K562 (cell line): Measurements from ENCODE around the gene RNF112. TPM values are rescaled to one million over a fixed set of nuclear protein-coding genes. Genes with fewer than 3 reads are reported as not detected.

Experiments used
- CBX2 ChIP-seq: fragments of 200-600 bp; sonication (generic); IDR thresholded peaks from one replicate; pipeline ENCODE4 v1.6.1; 2012; ENCODE audit warnings: mild to moderate bottlenecking, low read length, inconsistent platforms; ENCODE audit not compliant: insufficient read depth, poor library complexity, severe bottlenecking
- CXXC5 ChIP-seq: fragments of 250-450 bp; sonication (Bioruptor Pico); IDR thresholded peaks from 2 replicates; pipeline ENCODE4 v1.8.0; 2022; ENCODE audit warnings: inconsistent platforms, mild to moderate bottlenecking, moderate library complexity
- ESRRB ChIP-seq: fragments of 250-450 bp; sonication (Bioruptor Pico); IDR thresholded peaks from 2 replicates; pipeline ENCODE4 v1.5.0; 2020; ENCODE audit warnings: mild to moderate bottlenecking, moderate library complexity, borderline replicate concordance
- EWSR1 ChIP-seq: fragments of 450-650 bp; IDR thresholded peaks from 2 replicates; pipeline ENCODE4 v1.6.1; 2018; ENCODE audit warnings: borderline replicate concordance, mild to moderate bottlenecking, low read depth, moderate library complexity; ENCODE audit not compliant: partially characterized antibody
- FOSL1 ChIP-seq: fragments of 200-800 bp; sonication (Bioruptor generic); conservative IDR thresholded peaks from 2 replicates; pipeline ENCODE4 v1.6.1; 2016; ENCODE audit warnings: missing genetic modification characterization, missing compliant biosample characterization
- GABPA ChIP-seq: fragments of 200-800 bp; sonication (Bioruptor generic); conservative IDR thresholded peaks from 2 replicates; pipeline ENCODE4 v1.6.1; 2016; ENCODE audit warnings: low read depth, missing genetic modification characterization, missing compliant biosample characterization
- MBD1 ChIP-seq: fragments of 250-450 bp; sonication (Bioruptor Pico); IDR thresholded peaks from 2 replicates; pipeline ENCODE4 v1.8.0; 2022; ENCODE audit warnings: inconsistent platforms
- MED1 ChIP-seq: sonication (generic); formaldehyde crosslinking; IDR thresholded peaks from 2 replicates; pipeline ENCODE4 v1.8.1; 2023; ENCODE audit warnings: missing genetic modification reagents, borderline replicate concordance
- NCOR1 ChIP-seq: fragments of 450-650 bp; IDR thresholded peaks from 2 replicates; pipeline ENCODE4 v1.6.1; 2016; ENCODE audit warnings: mild to moderate bottlenecking, moderate library complexity
- TAF9B ChIP-seq: fragments of 450-650 bp; IDR thresholded peaks from 2 replicates; pipeline ENCODE4 v1.6.1; 2018; ENCODE audit warnings: mild to moderate bottlenecking; ENCODE audit not compliant: partially characterized antibody
- TFAP4 ChIP-seq: sonication (generic); formaldehyde crosslinking; IDR thresholded peaks from 2 replicates; pipeline ENCODE4 v1.8.0; 2022; ENCODE audit warnings: missing genetic modification reagents, mild to moderate bottlenecking, moderate library complexity, borderline replicate concordance
- U2AF1 ChIP-seq: fragments of 200-400 bp; formaldehyde crosslinking; optimal IDR thresholded peaks from 2 replicates; pipeline ENCODE3; 2017; ENCODE audit warnings: mild to moderate bottlenecking, low read depth, low read length, moderate library complexity
- XRCC5 ChIP-seq: fragments of 200-400 bp; formaldehyde crosslinking; IDR thresholded peaks from 2 replicates; pipeline ENCODE4 v1.6.1; 2017; ENCODE audit warnings: low read depth, mild to moderate bottlenecking, low read length
- ZFP1 ChIP-seq: fragments of 450-650 bp; formaldehyde crosslinking; IDR thresholded peaks from 2 replicates; pipeline ENCODE4 v1.4.0; 2020; ENCODE audit warnings: mild to moderate bottlenecking, mixed read lengths
- ZNF232 ChIP-seq: sonication (generic); formaldehyde crosslinking; IDR thresholded peaks from 2 replicates; pipeline ENCODE4 v1.8.0; 2022; ENCODE audit warnings: mild to moderate bottlenecking, missing genetic modification reagents
- ZNF511 ChIP-seq: sonication (generic); formaldehyde crosslinking; IDR thresholded peaks from 2 replicates; pipeline ENCODE4 v1.8.0; 2022; ENCODE audit warnings: mild to moderate bottlenecking, missing genetic modification reagents
- polyA plus RNA-seq, 8 experiments: library from polyadenylated mRNA; depleted of rRNA in 4 of 8; stranded (reverse) in 5 of 8; unstranded in 3 of 8; fragments of >200 nt; fragmentation: Nextera tagmentation in 2 of 8; fragmentation: Illumina TruSeq in 1 of 8; extraction: Ambion mirVana in 2 of 8; extraction: Trizol in 1 of 8; gene quantifications; 2 replicates each; pipeline versions ENCODE4 v1.2.1 to v1.2.3, GENCODE V29; 2011 to 2014; ENCODE audit warnings: inconsistent platforms in 1 of 8, missing spikeins in 1 of 8
- total RNA-seq, 7 experiments: library from RNA; depleted of rRNA in 6 of 7; stranded (reverse); fragments of >200 nt in 6 of 7; fragmentation: Illumina TruSeq in 2 of 7; extraction: Trizol in 2 of 7; gene quantifications; 2 replicates each; pipeline versions ENCODE4 v1.2.1 to v1.2.3, GENCODE V29; 2011 to 2021; ENCODE audit warnings: low replicate concordance in 1 of 7
- TF ChIP-seq, protein P1 (sequence below): fragments of 450-650 bp; formaldehyde crosslinking; IDR thresholded peaks from 2 replicates; pipeline ENCODE4 v1.4.0; 2020; ENCODE audit warnings: mild to moderate bottlenecking, mixed read lengths
- TF ChIP-seq, protein P2 (sequence below): IDR thresholded peaks from 2 replicates; pipeline ENCODE4 v1.6.1; 2014; ENCODE audit warnings: antibody characterized with exemption
- TF ChIP-seq, protein P3 (sequence below): conservative IDR thresholded peaks from 2 replicates; pipeline ENCODE4 v1.6.1; 2011; ENCODE audit warnings: low read depth, mild to moderate bottlenecking, low read length; ENCODE audit not compliant: control insufficient read depth

RNF112 gene
- total and polyA plus RNA-seq, 9 of the 15 experiments (the other 6 are each of a cell fraction or from before 2014, with no cell fraction given): 0.05 TPM; not detected in 8

DNA sequence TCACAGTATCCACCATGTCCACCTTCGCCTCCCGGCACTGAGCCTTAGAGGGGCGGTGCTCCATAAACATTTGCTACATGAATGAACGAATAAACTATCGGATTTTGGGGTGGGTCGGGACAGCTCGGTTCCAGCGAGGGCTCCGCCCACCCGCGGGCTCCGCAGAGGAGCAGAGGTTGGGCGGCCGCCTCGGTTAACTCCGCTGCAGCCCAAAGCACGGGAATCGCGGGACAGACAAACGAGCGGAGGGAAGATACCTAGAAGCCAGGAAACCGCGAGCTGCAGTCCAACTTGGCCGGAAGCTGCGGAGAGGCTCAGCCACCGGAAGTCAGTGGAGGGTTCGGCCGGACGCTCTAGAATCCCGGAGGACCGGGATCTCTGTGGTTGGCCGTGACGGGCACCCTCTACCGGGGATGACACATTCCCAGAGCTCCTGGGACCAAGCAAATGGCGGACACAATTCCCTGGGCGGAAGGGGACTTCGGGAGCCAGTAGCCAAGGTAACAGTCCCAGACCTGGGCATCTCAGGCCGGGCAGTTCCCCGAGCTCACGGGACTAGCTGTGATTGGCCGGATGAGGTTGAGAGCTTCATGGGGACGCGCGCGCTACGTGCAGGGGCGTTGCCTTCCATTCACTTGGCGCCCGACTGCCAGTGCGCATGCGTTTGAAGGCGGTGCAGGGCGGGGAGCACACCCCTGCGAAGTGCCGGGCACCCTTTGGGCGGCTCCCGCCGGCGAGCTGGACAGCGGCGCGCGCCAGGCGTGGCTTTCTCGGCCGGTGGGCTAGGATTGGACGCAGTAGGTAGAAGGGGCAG is 33.2 kb upstream of the RNF112 start (continued):
- no peak for TF ChIP-seq MED1 (CRISPR knock-in tag)
- no peak for TF ChIP-seq ZNF511 (CRISPR knock-in tag)
- TF ChIP-seq ZFP1: no peak
- TF ChIP-seq NCOR1: no peak
- TF ChIP-seq, protein P1, sequence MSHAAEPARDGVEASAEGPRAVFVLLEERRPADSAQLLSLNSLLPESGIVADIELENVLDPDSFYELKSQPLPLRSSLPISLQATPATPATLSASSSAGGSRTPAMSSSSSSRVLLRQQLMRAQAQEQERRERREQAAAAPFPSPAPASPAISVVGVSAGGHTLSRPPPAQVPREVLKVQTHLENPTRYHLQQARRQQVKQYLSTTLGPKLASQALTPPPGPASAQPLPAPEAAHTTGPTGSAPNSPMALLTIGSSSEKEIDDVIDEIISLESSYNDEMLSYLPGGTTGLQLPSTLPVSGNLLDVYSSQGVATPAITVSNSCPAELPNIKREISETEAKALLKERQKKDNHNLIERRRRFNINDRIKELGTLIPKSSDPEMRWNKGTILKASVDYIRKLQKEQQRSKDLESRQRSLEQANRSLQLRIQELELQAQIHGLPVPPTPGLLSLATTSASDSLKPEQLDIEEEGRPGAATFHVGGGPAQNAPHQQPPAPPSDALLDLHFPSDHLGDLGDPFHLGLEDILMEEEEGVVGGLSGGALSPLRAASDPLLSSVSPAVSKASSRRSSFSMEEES (CRISPR knock-in tag): no peak
- TF ChIP-seq FOSL1 (tag): peak; percentile 44; the same call in 1 of the 2 replicates
- TF ChIP-seq ZNF232 (CRISPR knock-in tag): no peak
- no peak for TF ChIP-seq XRCC5
- TF ChIP-seq TFAP4 (CRISPR knock-in tag): peak; percentile 44; the same call in 1 of the 2 replicates
- TF ChIP-seq EWSR1: no peak
- TF ChIP-seq CBX2: no peak
- TF ChIP-seq, protein P2, sequence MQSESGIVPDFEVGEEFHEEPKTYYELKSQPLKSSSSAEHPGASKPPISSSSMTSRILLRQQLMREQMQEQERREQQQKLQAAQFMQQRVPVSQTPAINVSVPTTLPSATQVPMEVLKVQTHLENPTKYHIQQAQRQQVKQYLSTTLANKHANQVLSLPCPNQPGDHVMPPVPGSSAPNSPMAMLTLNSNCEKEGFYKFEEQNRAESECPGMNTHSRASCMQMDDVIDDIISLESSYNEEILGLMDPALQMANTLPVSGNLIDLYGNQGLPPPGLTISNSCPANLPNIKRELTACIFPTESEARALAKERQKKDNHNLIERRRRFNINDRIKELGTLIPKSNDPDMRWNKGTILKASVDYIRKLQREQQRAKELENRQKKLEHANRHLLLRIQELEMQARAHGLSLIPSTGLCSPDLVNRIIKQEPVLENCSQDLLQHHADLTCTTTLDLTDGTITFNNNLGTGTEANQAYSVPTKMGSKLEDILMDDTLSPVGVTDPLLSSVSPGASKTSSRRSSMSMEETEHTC: no peak
- peak; percentile 70 for TF ChIP-seq TAF9B
- TF ChIP-seq, protein P3, sequence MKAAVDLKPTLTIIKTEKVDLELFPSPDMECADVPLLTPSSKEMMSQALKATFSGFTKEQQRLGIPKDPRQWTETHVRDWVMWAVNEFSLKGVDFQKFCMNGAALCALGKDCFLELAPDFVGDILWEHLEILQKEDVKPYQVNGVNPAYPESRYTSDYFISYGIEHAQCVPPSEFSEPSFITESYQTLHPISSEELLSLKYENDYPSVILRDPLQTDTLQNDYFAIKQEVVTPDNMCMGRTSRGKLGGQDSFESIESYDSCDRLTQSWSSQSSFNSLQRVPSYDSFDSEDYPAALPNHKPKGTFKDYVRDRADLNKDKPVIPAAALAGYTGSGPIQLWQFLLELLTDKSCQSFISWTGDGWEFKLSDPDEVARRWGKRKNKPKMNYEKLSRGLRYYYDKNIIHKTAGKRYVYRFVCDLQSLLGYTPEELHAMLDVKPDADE: no peak; the same call in 1 of the 2 replicates
- no peak for TF ChIP-seq U2AF1
- peak; percentile 98 for TF ChIP-seq GABPA (tag)
- no peak for TF ChIP-seq MBD1 (CRISPR knock-in tag)
- peak; percentile 63 for TF ChIP-seq CXXC5
- no peak for TF ChIP-seq ESRRB
